ENCODE measurements around the gene RETREG1. TPM values are rescaled to one million over a fixed set of nuclear protein-coding genes. Genes with fewer than 3 reads are reported as not detected.

Gene RETREG1
- total and polyA plus RNA-seq, 2 experiments from 2014 or later = 23.8 to 24.0 TPM

DNA sequence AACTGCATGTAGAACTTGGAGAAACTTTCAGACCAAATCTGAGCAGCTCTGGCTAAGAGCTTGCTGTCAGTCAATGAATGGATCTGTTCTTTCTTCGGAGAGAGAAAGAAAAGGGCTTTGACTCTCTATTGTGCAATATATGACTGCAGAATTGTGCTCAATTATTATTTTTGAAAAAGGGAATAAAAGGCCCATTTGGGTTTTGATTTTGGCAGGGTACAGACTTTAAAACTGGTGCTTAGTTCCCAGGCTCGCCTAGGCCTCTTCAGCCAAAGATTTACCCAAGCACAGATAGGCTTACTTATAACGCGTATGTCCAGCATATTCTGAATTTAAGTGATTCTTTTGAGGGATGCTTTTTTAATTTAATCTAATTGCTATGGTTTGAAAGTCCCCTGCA lies 59.3 kb downstream of the RETREG1 start:
- H2AFZ ChIP-seq = no peak overlapping the region
- H3K27me3 ChIP-seq = no peaks in the 10 kb centered on the region
- 98% methylated on average over 4 of the region's 4 CpGs for WGBS (ENCODE audit: low lambda C conversion rate, missing lambda C conversion rate)
- TF ChIP-seq EZH2 (IDR thresholded peaks at IDR 0.05; ENCODE audit: borderline replicate concordance) (no peak), CTCF (IDR thresholded peaks at IDR 0.05; ENCODE audit: poor library complexity) (no peak)
- no peak overlapping the region for H3K27ac ChIP-seq
- H4K20me1 ChIP-seq (ENCODE audit: insufficient read depth, poor library complexity, severe bottlenecking) = no peaks in the 10 kb centered on the region
- no peaks in the 10 kb centered on the region for H3K36me3 ChIP-seq (replicated peaks; ENCODE audit: insufficient read depth, low read depth)
- H3K4me3 ChIP-seq = no peak overlapping the region
- no peaks in the 10 kb centered on the region for H3K9me3 ChIP-seq (ENCODE audit: low read depth)
- H3K4me2 ChIP-seq = no peak overlapping the region
- H3K79me2 ChIP-seq = no peaks in the 10 kb centered on the region
- H3K9me2 ChIP-seq (replicated peaks; ENCODE audit: insufficient read depth) = no peaks in the 10 kb centered on the region
- DNase-seq (ENCODE audit: low spot score) = no peak
- no peaks in the 10 kb centered on the region for H3K4me1 ChIP-seq (ENCODE audit: insufficient read depth)

GRCh38 chr5:16554110-16554509 lies 62.7 kb downstream of the RETREG1 start:
- H3K4me3 ChIP-seq = no peak overlapping the region
- no peaks in the 10 kb centered on the region for H4K20me1 ChIP-seq (ENCODE audit: insufficient read depth, poor library complexity, severe bottlenecking)
- no peak overlapping the region for H2AFZ ChIP-seq
- H3K4me1 ChIP-seq (ENCODE audit: insufficient read depth) = no peaks in the 10 kb centered on the region
- no peak for DNase-seq (ENCODE audit: low spot score)
- no peaks in the 10 kb centered on the region for H3K36me3 ChIP-seq (replicated peaks; ENCODE audit: insufficient read depth, low read depth)
- H3K27ac ChIP-seq = no peak overlapping the region
- H3K9me3 ChIP-seq (ENCODE audit: low read depth) = no peaks in the 10 kb centered on the region
- TF ChIP-seq CTCF (IDR thresholded peaks at IDR 0.05; ENCODE audit: poor library complexity) (no peak), EZH2phosphoT487 (IDR thresholded peaks at IDR 0.05; ENCODE audit: low read depth, severe bottlenecking, unreplicated experiment) (no peak), EZH2 (IDR thresholded peaks at IDR 0.05; ENCODE audit: borderline replicate concordance) (no peak)
- H3K27me3 ChIP-seq = no peaks in the 10 kb centered on the region
- H3K9me2 ChIP-seq (replicated peaks; ENCODE audit: insufficient read depth) = no peaks in the 10 kb centered on the region
- 85% methylated on average over 8 of the region's 8 CpGs for WGBS (ENCODE audit: low lambda C conversion rate, missing lambda C conversion rate)
- H3K4me2 ChIP-seq = no peak overlapping the region
- H3K79me2 ChIP-seq = no peaks in the 10 kb centered on the region

GRCh38 chr5:16552666-16553343 lies 64.0 kb downstream of the RETREG1 start:
- Histone ChIP-seq H3K4me1 (ENCODE audit: insufficient read depth) (no peaks in the 10 kb centered on the region), H3K79me2 (no peaks in the 10 kb centered on the region), H3K9me2 (replicated peaks; ENCODE audit: insufficient read depth) (no peaks in the 10 kb centered on the region), H3K4me3 (no peak overlapping the region), H3K4me2 (no peak overlapping the region), H3K27ac (no peak overlapping the region), H3K36me3 (replicated peaks; ENCODE audit: insufficient read depth, low read depth) (no peaks in the 10 kb centered on the region), H3K27me3 (no peaks in the 10 kb centered on the region), H2AFZ (no peak overlapping the region), H4K20me1 (ENCODE audit: insufficient read depth, poor library complexity, severe bottlenecking) (no peaks in the 10 kb centered on the region), H3K9me3 (ENCODE audit: low read depth) (no peaks in the 10 kb centered on the region)
- 34% methylated on average over 7 of the region's 7 CpGs for WGBS (ENCODE audit: low lambda C conversion rate, missing lambda C conversion rate)
- DNase-seq (ENCODE audit: low spot score) = peak; percentile 87
- TF ChIP-seq EZH2phosphoT487 (IDR thresholded peaks at IDR 0.05; ENCODE audit: low read depth, severe bottlenecking, unreplicated experiment) = no peak
- peak; percentile 84 for TF ChIP-seq CTCF (IDR thresholded peaks at IDR 0.05; ENCODE audit: poor library complexity)
